ENCODE results near the gene S100A5.

Gene S100A5

GRCh38 chr1:153490272-153491051, 50.3 kb downstream of the S100A5 start:
- Histone ChIP-seq H3K27ac (peak overlapping the region; percentile 57), H3K9me3 (ENCODE audit: severe bottlenecking) (no peaks in the 10 kb centered on the region), H3K36me3 (no peaks in the 10 kb centered on the region), H3K27me3 (ENCODE audit: insufficient read depth, low read depth, severe bottlenecking) (no peaks in the 10 kb centered on the region), H3K4me3 (ENCODE audit: low read depth, low read length) (no peak overlapping the region)
- peak; percentile 95 for DNase-seq
- TF ChIP-seq, protein P1, sequence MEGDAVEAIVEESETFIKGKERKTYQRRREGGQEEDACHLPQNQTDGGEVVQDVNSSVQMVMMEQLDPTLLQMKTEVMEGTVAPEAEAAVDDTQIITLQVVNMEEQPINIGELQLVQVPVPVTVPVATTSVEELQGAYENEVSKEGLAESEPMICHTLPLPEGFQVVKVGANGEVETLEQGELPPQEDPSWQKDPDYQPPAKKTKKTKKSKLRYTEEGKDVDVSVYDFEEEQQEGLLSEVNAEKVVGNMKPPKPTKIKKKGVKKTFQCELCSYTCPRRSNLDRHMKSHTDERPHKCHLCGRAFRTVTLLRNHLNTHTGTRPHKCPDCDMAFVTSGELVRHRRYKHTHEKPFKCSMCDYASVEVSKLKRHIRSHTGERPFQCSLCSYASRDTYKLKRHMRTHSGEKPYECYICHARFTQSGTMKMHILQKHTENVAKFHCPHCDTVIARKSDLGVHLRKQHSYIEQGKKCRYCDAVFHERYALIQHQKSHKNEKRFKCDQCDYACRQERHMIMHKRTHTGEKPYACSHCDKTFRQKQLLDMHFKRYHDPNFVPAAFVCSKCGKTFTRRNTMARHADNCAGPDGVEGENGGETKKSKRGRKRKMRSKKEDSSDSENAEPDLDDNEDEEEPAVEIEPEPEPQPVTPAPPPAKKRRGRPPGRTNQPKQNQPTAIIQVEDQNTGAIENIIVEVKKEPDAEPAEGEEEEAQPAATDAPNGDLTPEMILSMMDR (IDR thresholded peaks at IDR 0.05; ENCODE audit: low read depth, low read length): peak; percentile 40; the same call in 1 of the 2 replicates

DNA sequence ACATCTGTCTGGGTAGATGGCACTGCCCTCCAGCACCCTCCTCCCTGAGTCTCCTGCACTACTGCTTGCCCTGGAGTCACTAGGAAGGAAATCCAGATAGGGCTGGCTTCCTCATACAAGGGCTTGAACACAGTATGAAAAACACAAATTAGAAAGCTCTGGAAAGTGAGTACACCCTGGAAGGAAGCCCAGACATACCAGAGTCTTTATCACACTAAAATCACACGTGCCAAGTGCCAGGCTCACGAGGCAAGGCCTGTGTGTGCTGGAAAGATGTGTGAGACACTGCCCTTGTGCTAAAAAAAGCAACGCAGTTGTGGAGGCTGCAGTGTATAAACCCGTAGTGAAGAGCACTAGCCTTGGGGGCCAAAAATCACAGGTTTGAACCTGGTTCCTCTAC, 52.0 kb downstream of the S100A5 start:
- TF ChIP-seq, protein P1 (IDR thresholded peaks at IDR 0.05; ENCODE audit: low read depth, low read length): no peak
- H3K36me3 ChIP-seq: no peaks in the 10 kb centered on the region
- H3K27ac ChIP-seq: no peak overlapping the region
- H3K9me3 ChIP-seq (ENCODE audit: severe bottlenecking): no peaks in the 10 kb centered on the region
- H3K4me3 ChIP-seq (ENCODE audit: low read depth, low read length): no peak overlapping the region
- H3K27me3 ChIP-seq (ENCODE audit: insufficient read depth, low read depth, severe bottlenecking): no peaks in the 10 kb centered on the region
- no peak for DNase-seq

DNA sequence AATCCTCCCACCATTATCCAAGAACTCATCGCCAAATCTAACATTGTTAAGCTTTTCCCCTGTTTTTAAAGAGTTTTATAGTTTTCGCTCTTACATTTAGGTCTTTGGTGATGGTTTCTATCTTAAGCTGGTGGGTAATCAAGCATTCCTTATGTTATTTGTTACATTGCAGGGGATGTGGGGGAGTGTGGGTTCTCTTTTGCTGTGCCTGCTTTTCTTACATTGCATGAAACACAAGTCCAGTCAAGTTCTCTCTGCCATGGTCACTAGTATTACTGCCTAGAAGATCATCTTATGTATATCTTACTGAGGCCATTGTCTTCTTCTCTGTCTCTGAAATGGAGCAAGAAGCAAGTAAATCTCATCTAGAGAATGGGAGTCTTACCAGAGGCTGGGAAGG, 53.0 kb downstream of the S100A5 start:
- H3K4me3 ChIP-seq (ENCODE audit: low read depth, low read length): no peak overlapping the region
- H3K9me3 ChIP-seq (ENCODE audit: severe bottlenecking): no peaks in the 10 kb centered on the region
- TF ChIP-seq, protein P1 (IDR thresholded peaks at IDR 0.05; ENCODE audit: low read depth, low read length): no peak
- no peaks in the 10 kb centered on the region for H3K36me3 ChIP-seq
- H3K27ac ChIP-seq: no peak overlapping the region
- H3K27me3 ChIP-seq (ENCODE audit: insufficient read depth, low read depth, severe bottlenecking): no peaks in the 10 kb centered on the region
- no peak for DNase-seq
